Skeletal muscle tissue (tissue), 4 donors: ENCODE data around the gene ANKRD29. TPM values are rescaled to one million over a fixed set of nuclear protein-coding genes. Genes with fewer than 3 reads are reported as not detected.
"Not testable (repeated sequence)": the region's sequence is repeated elsewhere in the genome, so short reads cannot be mapped to it uniquely, and the experiment has no call there.

Experiments used
- H3K27ac ChIP-seq: one replicate; pipeline ENCODE4 v1.7.0; 2013; ENCODE audit warnings: mild to moderate bottlenecking, low read depth, low read length, inconsistent platforms
- H3K27me3 ChIP-seq, 3 donors: one replicate each; pipeline ENCODE4 v1.7.0; 2013; ENCODE audit warnings: low read length in 3 of 3; ENCODE audit not compliant: control insufficient read depth in 3 of 3, insufficient read depth in 3 of 3
- H3K36me3 ChIP-seq, 3 donors: one replicate each; pipeline ENCODE4 v1.7.0; 2013; ENCODE audit warnings: low read length in 3 of 3; ENCODE audit not compliant: control insufficient read depth in 3 of 3, insufficient read depth in 3 of 3
- H3K4me1 ChIP-seq, 3 donors: one replicate each; pipeline ENCODE4 v1.7.0; 2013; ENCODE audit warnings: low read length in 3 of 3, mild to moderate bottlenecking in 3 of 3; ENCODE audit not compliant: control insufficient read depth in 3 of 3, insufficient read depth in 3 of 3
- H3K4me3 ChIP-seq, 3 donors: one replicate each; pipeline ENCODE4 v1.7.0; 2013; ENCODE audit warnings: low read length in 3 of 3
- H3K9ac ChIP-seq, 3 donors: one replicate each; pipeline ENCODE4 v1.7.0; 2013; ENCODE audit warnings: low read length in 3 of 3, mild to moderate bottlenecking in 3 of 3, moderate library complexity in 2 of 3, low read depth in 1 of 3
- H3K9me3 ChIP-seq, 3 donors: one replicate each; pipeline ENCODE4 v1.7.0; 2013; ENCODE audit warnings: low read length in 3 of 3; ENCODE audit not compliant: control insufficient read depth in 3 of 3
- total RNA-seq: library from RNA; depleted of rRNA; stranded (reverse); fragments of >200 nt; gene quantifications from one replicate; pipeline ENCODE4 v1.2.3, GENCODE V29; 2014
- donor health status: Osteomylitis.

Gene ANKRD29
- total RNA-seq, 1 donor from 2014 or later = 3.7 TPM

DNA sequence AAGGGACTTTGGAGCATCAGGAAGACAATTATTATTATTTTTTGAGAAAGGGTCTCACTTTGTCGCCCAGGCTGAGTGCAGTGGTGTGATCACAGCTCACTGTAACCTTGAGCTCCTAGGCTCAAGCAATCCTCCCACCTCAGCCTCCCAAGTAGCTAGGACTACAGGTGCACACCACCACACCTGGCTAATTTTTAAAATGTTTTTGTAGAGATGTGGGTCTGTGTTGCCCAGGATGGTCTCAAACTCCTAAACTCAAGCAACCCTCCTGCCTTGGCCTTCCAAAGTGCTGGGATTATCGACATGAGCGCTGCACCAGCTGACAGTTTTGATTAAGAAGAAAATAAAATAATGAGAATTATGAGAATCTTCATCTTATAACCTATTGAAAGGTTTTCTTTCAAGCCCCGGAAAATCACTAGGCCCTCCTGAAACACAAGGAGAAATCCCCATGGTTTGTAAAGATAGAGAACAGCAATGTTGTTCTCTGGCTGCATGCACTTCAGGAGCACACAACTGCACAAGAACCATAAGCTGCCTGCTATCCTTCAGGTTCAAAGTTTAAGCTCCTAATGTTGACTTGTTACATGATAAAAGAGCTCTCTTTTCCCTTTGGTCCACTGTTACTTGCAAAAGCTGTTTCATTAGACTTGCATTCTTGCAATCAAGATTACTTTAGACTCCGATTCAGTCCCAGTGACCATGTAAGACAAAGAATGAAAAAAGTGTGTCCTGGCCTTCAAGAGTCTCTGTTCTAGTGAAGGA is 93.2 kb downstream of the ANKRD29 start:
- H3K9me3 ChIP-seq = no peaks in the 10 kb centered on the region
- H3K36me3 ChIP-seq = peaks cover 11 to 38% (median 17%) of the 10 kb centered on the region in 3 donors
- H3K4me1 ChIP-seq = peaks cover 9 to 17% (median 13%) of the 10 kb centered on the region in 3 donors
- no peak overlapping the region for H3K27ac ChIP-seq
- H3K27me3 ChIP-seq = no peaks in the 10 kb centered on the region
- no peak overlapping the region for H3K9ac ChIP-seq
- no peak overlapping the region for H3K4me3 ChIP-seq

DNA sequence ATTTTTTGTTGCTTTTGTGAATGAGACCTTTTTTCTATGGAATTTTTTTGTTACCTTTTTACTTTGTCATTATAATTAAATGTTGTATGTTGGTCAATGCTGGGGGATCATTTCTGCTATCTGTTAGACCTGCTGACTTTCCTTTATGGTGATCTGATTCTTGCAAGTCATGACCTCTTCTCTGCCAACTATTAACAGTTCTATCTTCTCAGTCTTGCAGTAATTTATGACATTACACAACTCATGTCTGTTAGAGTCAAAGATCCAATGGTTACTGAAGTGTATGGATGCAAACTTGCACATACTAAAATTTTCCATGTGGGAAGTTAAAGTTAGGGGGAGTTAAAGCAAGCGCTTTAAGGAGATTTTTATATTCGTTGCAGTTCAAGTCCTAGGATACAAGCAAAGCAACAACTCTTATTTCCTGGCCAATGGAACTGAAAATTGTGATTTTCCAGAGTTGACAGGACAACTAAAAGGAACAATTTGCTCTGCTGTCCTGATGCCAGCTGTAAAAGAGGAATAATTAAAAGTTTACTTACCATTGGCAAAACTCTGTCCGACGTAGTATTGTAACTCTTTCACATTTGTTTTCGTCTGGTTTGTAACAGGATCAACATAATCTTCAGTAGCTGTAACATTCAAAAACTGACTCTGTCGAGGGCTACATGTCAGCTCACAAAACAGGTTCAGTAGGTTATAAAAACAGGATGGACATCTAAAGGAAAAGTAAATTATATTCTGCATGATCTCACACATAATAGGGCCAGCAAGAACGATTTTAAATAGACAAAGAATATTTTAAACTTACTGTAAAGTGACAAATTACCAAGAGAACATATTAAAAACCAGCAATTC is 94.2 kb downstream of the ANKRD29 start:
- no peaks in the 10 kb centered on the region for H3K9me3 ChIP-seq
- H3K27me3 ChIP-seq = no peaks in the 10 kb centered on the region
- H3K27ac ChIP-seq = no peak overlapping the region
- H3K4me1 ChIP-seq = peaks cover 4 to 10% (median 7%) of the 10 kb centered on the region in 3 donors
- peaks cover 11 to 43% (median 20%) of the 10 kb centered on the region in 3 donors for H3K36me3 ChIP-seq
- no peak overlapping the region for H3K4me3 ChIP-seq
- no peak overlapping the region for H3K9ac ChIP-seq

DNA sequence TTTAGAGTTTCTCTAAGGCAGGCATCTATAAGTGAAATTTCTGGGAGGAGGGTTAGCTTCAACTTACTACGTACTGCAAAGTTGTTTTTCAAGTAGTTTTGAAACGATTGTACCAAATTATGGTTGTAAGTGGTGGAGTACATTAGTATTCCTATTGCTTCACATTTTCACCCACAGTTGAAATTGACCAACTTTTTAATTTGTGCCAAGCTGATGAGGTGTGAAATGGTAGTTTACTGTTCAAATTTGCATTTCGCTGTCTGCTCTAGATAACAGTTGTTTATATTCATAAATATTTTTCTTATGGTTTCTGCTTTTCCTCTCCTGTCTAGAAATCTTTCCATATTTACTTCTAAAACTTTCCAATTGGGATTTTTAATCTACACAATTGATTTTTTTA is 95.0 kb downstream of the ANKRD29 start:
- H3K27ac ChIP-seq = no peak overlapping the region
- no peaks in the 10 kb centered on the region for H3K9me3 ChIP-seq
- no peaks in the 10 kb centered on the region for H3K27me3 ChIP-seq
- H3K36me3 ChIP-seq = peaks cover 11 to 43% (median 20%) of the 10 kb centered on the region in 3 donors
- H3K9ac ChIP-seq = no peak overlapping the region
- no peak overlapping the region for H3K4me3 ChIP-seq
- peaks cover 0 to 4% (median 2%) of the 10 kb centered on the region in 3 donors for H3K4me1 ChIP-seq

GRCh38 chr18:23565916-23566547 is 96.7 kb downstream of the ANKRD29 start:
- no peaks in the 10 kb centered on the region for H3K27me3 ChIP-seq
- no peaks in the 10 kb centered on the region for H3K4me1 ChIP-seq
- no peak overlapping the region for H3K9ac ChIP-seq
- no peak overlapping the region for H3K4me3 ChIP-seq
- no peak overlapping the region for H3K27ac ChIP-seq
- peaks cover 16 to 49% (median 26%) of the 10 kb centered on the region in 3 donors for H3K36me3 ChIP-seq
- H3K9me3 ChIP-seq = no peaks in the 10 kb centered on the region

DNA sequence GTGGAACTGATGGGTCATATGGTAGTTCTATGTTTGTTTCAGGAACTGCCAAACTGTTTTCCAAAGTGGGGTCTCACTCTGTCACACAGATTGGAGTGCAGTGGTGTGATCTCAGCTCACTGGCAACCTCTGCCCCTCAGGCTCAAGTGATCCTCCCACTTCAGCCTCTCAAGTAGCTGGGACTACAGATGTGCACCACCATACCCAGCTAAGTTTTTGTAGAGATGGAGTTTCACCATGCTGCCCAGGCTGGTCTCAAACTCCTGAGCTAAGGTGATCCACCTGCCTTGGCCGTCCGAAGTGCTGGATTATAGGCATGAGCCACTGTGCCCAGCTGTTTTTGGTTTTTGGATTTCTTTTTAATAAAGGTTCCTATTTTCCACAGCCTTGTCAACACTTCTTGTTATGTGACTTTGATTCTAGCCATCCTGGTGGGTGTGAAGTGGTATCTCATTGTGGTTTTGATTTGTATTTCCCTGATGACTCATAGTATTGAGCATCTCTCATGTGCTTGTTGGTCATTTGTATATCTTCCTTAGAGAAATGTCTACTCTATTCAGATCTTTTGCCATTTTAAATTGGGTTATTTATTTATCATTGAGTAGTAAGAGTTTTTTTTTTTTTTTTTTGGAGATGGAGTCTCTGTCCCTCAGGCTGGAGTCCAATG is 99.2 kb downstream of the ANKRD29 start:
- no peaks in the 10 kb centered on the region for H3K27me3 ChIP-seq
- H3K4me1 ChIP-seq = no peaks in the 10 kb centered on the region
- H3K36me3 ChIP-seq = peaks cover 16 to 50% (median 34%) of the 10 kb centered on the region in 3 donors
- H3K4me3 ChIP-seq = no peak overlapping the region
- no peak overlapping the region for H3K27ac ChIP-seq
- no peaks in the 10 kb centered on the region for H3K9me3 ChIP-seq
- no peak overlapping the region for H3K9ac ChIP-seq

- Histone ChIP-seq H3K4me3 (no peak overlapping the region), H3K27ac (no peak overlapping the region), H3K4me1 (no peaks in the 10 kb centered on the region), H3K9ac (no peak overlapping the region), H3K27me3 (no peaks in the 10 kb centered on the region), H3K36me3 (peaks cover 29 to 54% (median 39%) of the 10 kb centered on the region in 3 donors), H3K9me3 (no peaks in the 10 kb centered on the region)
Measured at GRCh38 chr18:23560186-23560585, 102.5 kb downstream of the ANKRD29 start.

- not testable (repeated sequence) for H3K27ac ChIP-seq, H3K9me3 ChIP-seq, H3K9ac ChIP-seq, H3K27me3 ChIP-seq, H3K4me1 ChIP-seq, H3K4me3 ChIP-seq
- H3K36me3 ChIP-seq = peaks cover 44 to 72% (median 58%) of the 10 kb centered on the region in 3 donors
Measured at GRCh38 chr18:23557511-23557910, 105.2 kb downstream of the ANKRD29 start.

DNA sequence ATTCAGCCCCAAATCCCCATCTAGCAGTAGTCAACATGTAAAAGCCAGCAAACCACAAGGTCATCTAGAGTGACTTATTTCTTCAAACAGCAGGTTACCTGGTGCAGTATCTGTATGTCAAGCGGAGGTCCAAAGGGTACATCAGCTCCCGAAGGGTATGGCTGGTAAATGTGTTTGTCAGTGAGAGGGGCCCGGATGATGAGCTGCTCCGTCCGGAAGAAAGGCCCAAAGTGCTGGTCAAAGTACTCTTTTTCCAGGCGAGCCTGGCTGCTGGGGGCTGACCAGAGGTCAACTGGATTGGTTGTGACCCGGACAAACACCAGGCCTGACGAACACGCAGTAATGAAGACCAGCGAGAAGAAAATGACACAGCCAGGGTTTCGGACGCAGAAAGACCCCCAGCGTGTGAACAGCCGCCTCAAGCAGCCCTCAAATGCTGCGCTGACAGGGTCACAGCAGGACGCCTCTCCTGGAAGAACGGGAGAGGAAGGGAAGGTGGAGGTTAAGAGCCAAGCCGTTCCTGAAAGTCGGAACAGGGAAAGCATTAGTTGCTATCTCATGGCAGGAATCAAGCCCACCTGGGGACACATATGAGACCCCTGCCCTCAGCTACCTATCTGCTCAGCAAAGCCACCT is 106.4 kb downstream of the ANKRD29 start:
- no peaks in the 10 kb centered on the region for H3K9me3 ChIP-seq
- H3K4me1 ChIP-seq = no peaks in the 10 kb centered on the region
- no peak overlapping the region for H3K27ac ChIP-seq
- H3K4me3 ChIP-seq = no peak overlapping the region
- H3K9ac ChIP-seq = no peak overlapping the region
- H3K27me3 ChIP-seq = no peaks in the 10 kb centered on the region
- peaks cover 48 to 79% (median 62%) of the 10 kb centered on the region in 3 donors for H3K36me3 ChIP-seq

DNA sequence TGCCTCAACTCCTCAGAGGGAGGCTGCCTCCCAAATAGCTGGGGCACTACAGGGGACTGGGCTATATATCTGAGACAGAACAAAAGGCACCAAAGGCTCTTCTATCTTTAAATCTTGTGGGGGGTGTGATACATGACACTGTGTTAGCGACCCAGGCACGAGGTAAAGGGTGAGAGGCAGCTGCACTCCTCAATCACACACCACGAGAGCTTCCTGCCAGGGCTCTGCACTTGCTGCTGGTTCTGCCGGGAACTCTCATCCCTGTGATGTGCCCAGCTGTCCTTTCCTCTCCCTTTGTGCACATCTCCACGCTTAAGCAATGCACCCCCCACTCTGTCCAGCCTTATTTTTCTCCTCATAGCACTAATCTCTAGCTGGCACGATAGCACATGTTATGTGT is 108.8 kb downstream of the ANKRD29 start:
- Histone ChIP-seq H3K4me1 (no peaks in the 10 kb centered on the region), H3K27ac (no peak overlapping the region)

More for the DNA sequence above, 108.8 kb downstream of the ANKRD29 start:
- Histone ChIP-seq H3K9me3 (no peaks in the 10 kb centered on the region), H3K9ac (no peak overlapping the region), H3K27me3 (no peaks in the 10 kb centered on the region), H3K36me3 (peaks cover 46 to 67% (median 59%) of the 10 kb centered on the region in 3 donors), H3K4me3 (no peak overlapping the region)
